Neuron (in vitro differentiated cells): ENCODE results near the gene MEIOSIN.
A peak's percentile ranks its signal among the peaks of the same experiment; 100 is the strongest.

Source experiments
- H2AFZ ChIP-seq: one replicate; pipeline ENCODE4 v1.6.1; 2013; ENCODE audit warnings: low read depth, mild to moderate bottlenecking, inconsistent platforms, low read length, moderate library complexity
- H3K27me3 ChIP-seq: one replicate; pipeline ENCODE4 v1.6.1; 2013; ENCODE audit warnings: low read length; ENCODE audit not compliant: insufficient read depth
- H3K36me3 ChIP-seq: one replicate; pipeline ENCODE4 v1.6.1; 2013; ENCODE audit warnings: low read length; ENCODE audit not compliant: insufficient read depth
- H3K4me1 ChIP-seq: one replicate; pipeline ENCODE4 v1.6.1; 2013; ENCODE audit warnings: low read length; ENCODE audit not compliant: insufficient read depth
- H3K4me3 ChIP-seq: 2 replicates; pipeline ENCODE4 v1.5.1; 2013; ENCODE audit warnings: mild to moderate bottlenecking, low read length, moderate library complexity
- H3K9me3 ChIP-seq: one replicate; pipeline ENCODE4 v1.6.1; 2013; ENCODE audit warnings: low read length

MEIOSIN gene

GRCh38 chr19:45763691-45764294 lies 30.6 kb downstream of the MEIOSIN start:
- Histone ChIP-seq H3K36me3 (no peaks in the 10 kb centered on the region), H3K4me1 (peaks cover 30% of the 10 kb centered on the region), H3K4me3 (no peak overlapping the region), H3K9me3 (no peaks in the 10 kb centered on the region), H2AFZ (no peak overlapping the region), H3K27me3 (no peaks in the 10 kb centered on the region)

- Histone ChIP-seq H3K4me3 (no peak overlapping the region), H3K27me3 (no peaks in the 10 kb centered on the region), H3K36me3 (no peaks in the 10 kb centered on the region), H3K9me3 (no peaks in the 10 kb centered on the region), H3K4me1 (peaks cover 30% of the 10 kb centered on the region), H2AFZ (no peak overlapping the region)
Observed at GRCh38 chr19:45764475-45764874, 31.2 kb downstream of the MEIOSIN start.

- H3K36me3 ChIP-seq = no peaks in the 10 kb centered on the region
- no peaks in the 10 kb centered on the region for H3K9me3 ChIP-seq
- no peak overlapping the region for H3K4me3 ChIP-seq
- H3K4me1 ChIP-seq = peaks cover 35% of the 10 kb centered on the region
- H2AFZ ChIP-seq = no peak overlapping the region
- H3K27me3 ChIP-seq = no peaks in the 10 kb centered on the region
Observed at GRCh38 chr19:45764945-45765701, 31.9 kb downstream of the MEIOSIN start.

- peaks cover 41% of the 10 kb centered on the region for H3K4me1 ChIP-seq
- peaks cover under 1% of the 10 kb centered on the region for H3K36me3 ChIP-seq
- no peak overlapping the region for H2AFZ ChIP-seq
- no peaks in the 10 kb centered on the region for H3K9me3 ChIP-seq
- no peak overlapping the region for H3K4me3 ChIP-seq
- no peaks in the 10 kb centered on the region for H3K27me3 ChIP-seq
Observed at GRCh38 chr19:45765702-45766295, 32.6 kb downstream of the MEIOSIN start.

GRCh38 chr19:45766296-45766868 lies 33.1 kb downstream of the MEIOSIN start:
- no peaks in the 10 kb centered on the region for H3K27me3 ChIP-seq
- H3K4me3 ChIP-seq = peak overlapping the region; percentile 48
- H3K36me3 ChIP-seq = peaks cover 5% of the 10 kb centered on the region
- H3K4me1 ChIP-seq = peaks cover 45% of the 10 kb centered on the region
- H3K9me3 ChIP-seq = no peaks in the 10 kb centered on the region
- no peak overlapping the region for H2AFZ ChIP-seq

- no peaks in the 10 kb centered on the region for H3K9me3 ChIP-seq
- H3K4me1 ChIP-seq = peaks cover 45% of the 10 kb centered on the region
- no peak overlapping the region for H2AFZ ChIP-seq
- no peaks in the 10 kb centered on the region for H3K27me3 ChIP-seq
- H3K4me3 ChIP-seq = peak overlapping the region; percentile 48
- H3K36me3 ChIP-seq = peaks cover 10% of the 10 kb centered on the region
Observed at GRCh38 chr19:45766869-45767346, 33.7 kb downstream of the MEIOSIN start.

- Histone ChIP-seq H3K27me3 (no peaks in the 10 kb centered on the region), H3K4me3 (peak overlapping the region; percentile 48), H3K9me3 (no peaks in the 10 kb centered on the region), H3K4me1 (peaks cover 45% of the 10 kb centered on the region), H3K36me3 (peaks cover 15% of the 10 kb centered on the region), H2AFZ (no peak overlapping the region)
Observed at GRCh38 chr19:45767410-45767880, 34.2 kb downstream of the MEIOSIN start.

GRCh38 chr19:45767881-45768654 lies 34.8 kb downstream of the MEIOSIN start:
- Histone ChIP-seq H3K36me3 (peaks cover 22% of the 10 kb centered on the region), H3K27me3 (no peaks in the 10 kb centered on the region), H3K4me3 (peak overlapping the region; percentile 48), H2AFZ (no peak overlapping the region), H3K4me1 (peaks cover 45% of the 10 kb centered on the region), H3K9me3 (no peaks in the 10 kb centered on the region)

GRCh38 chr19:45768655-45768983 lies 35.4 kb downstream of the MEIOSIN start:
- H3K27me3 ChIP-seq = no peaks in the 10 kb centered on the region
- H3K4me1 ChIP-seq = peaks cover 45% of the 10 kb centered on the region
- H2AFZ ChIP-seq = no peak overlapping the region
- no peaks in the 10 kb centered on the region for H3K9me3 ChIP-seq
- peak overlapping the region; percentile 48 for H3K4me3 ChIP-seq
- peaks cover 27% of the 10 kb centered on the region for H3K36me3 ChIP-seq

- peaks cover 41% of the 10 kb centered on the region for H3K4me1 ChIP-seq
- H2AFZ ChIP-seq = no peak within 1 kb of the TSS
- peaks cover 28% of the 10 kb centered on the region for H3K36me3 ChIP-seq
- H3K27me3 ChIP-seq = no peaks in the 10 kb centered on the region
- H3K9me3 ChIP-seq = no peaks in the 10 kb centered on the region
- peak within 1 kb of the TSS; percentile 48 for H3K4me3 ChIP-seq
Observed at GRCh38 chr19:45768984-45769782, 35.9 kb downstream of the MEIOSIN start, which contains the start of gene SIX5. Gene SIX5 (minus strand): TSS chr19:45769252. CDS start chr19:45768844, 408 bp downstream.

GRCh38 chr19:45769821-45770191 lies 36.6 kb downstream of the MEIOSIN start:
- Histone ChIP-seq H3K4me3 (peak overlapping the region; percentile 45), H3K4me1 (peaks cover 35% of the 10 kb centered on the region), H3K27me3 (no peaks in the 10 kb centered on the region), H3K9me3 (no peaks in the 10 kb centered on the region), H2AFZ (no peak overlapping the region), H3K36me3 (peaks cover 35% of the 10 kb centered on the region)
